Measurements from ENCODE around the gene MAPK8IP3.

- TF ChIP-seq, protein P1, sequence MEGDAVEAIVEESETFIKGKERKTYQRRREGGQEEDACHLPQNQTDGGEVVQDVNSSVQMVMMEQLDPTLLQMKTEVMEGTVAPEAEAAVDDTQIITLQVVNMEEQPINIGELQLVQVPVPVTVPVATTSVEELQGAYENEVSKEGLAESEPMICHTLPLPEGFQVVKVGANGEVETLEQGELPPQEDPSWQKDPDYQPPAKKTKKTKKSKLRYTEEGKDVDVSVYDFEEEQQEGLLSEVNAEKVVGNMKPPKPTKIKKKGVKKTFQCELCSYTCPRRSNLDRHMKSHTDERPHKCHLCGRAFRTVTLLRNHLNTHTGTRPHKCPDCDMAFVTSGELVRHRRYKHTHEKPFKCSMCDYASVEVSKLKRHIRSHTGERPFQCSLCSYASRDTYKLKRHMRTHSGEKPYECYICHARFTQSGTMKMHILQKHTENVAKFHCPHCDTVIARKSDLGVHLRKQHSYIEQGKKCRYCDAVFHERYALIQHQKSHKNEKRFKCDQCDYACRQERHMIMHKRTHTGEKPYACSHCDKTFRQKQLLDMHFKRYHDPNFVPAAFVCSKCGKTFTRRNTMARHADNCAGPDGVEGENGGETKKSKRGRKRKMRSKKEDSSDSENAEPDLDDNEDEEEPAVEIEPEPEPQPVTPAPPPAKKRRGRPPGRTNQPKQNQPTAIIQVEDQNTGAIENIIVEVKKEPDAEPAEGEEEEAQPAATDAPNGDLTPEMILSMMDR (IDR thresholded peaks at IDR 0.05) = no peak
- TF ChIP-seq POLR2A (IDR thresholded peaks at IDR 0.05) = no peak
These were observed 94.7 kb downstream of the MAPK8IP3 start for GRCh38 chr16:1800701-1801100.

All from adrenal gland (tissue), 5 donors.